AG04450 (cell line): ENCODE measurements around the gene CAMK2G. TPM values are rescaled to one million over a fixed set of nuclear protein-coding genes. Genes with fewer than 3 reads are reported as not detected.
"Not testable (repeated sequence)": the region's sequence is repeated elsewhere in the genome, so short reads cannot be mapped to it uniquely, and the experiment has no call there.

Experiments used
- CTCF ChIA-PET: fragments of 300-600, 350-600 bp; formaldehyde crosslinking; extraction: SDS; loops from one replicate; lab custom pipeline; 2022; ENCODE audit warnings: antibody characterized with exemption, inconsistent platforms; lab: Charles Lee
- POLR2A ChIA-PET: fragments of 350-600 bp; formaldehyde crosslinking; extraction: SDS; loops from one replicate; lab custom pipeline; 2021; ENCODE audit warnings: antibody characterized with exemption, inconsistent platforms; lab: Yijun Ruan, JAX
- DNase-seq: peaks from one replicate; pipeline ENCODE4 v3.0.0-alpha.2; 2011; ENCODE audit warnings: low read depth, low spot score
- H3K27ac ChIP-seq: one replicate; pipeline ENCODE4 v1.5.1; 2012; ENCODE audit warnings: low read depth, low read length, control low read depth
- H3K27me3 ChIP-seq: one replicate; pipeline ENCODE4 v1.6.0; 2012; ENCODE audit warnings: low read length; ENCODE audit not compliant: control insufficient read depth, insufficient read depth
- H3K4me3 ChIP-seq: 2 replicates; pipeline ENCODE4 v1.5.1; 2011; ENCODE audit warnings: mild to moderate bottlenecking, low read depth, low read length, control low read depth
- H3K9me3 ChIP-seq: 2 replicates; pipeline ENCODE4 v1.5.1; 2012; ENCODE audit warnings: low read length; ENCODE audit not compliant: control insufficient read depth, insufficient read depth
- CTCF ChIP-seq: IDR thresholded peaks from 2 replicates; pipeline ENCODE4 v1.5.1; 2011; ENCODE audit warnings: low read depth, low read length, control low read depth, inconsistent platforms
- polyA plus RNA-seq: library from polyadenylated mRNA; depleted of rRNA; stranded (reverse); fragments of >200 nt; gene quantifications from 2 replicates; pipeline ENCODE4 v1.2.3, GENCODE V29; 2011

The CAMK2G gene
- polyA plus RNA-seq, 1 experiment: 22.3 TPM

- H3K27me3 ChIP-seq: no peaks in the 10 kb centered on the region
- ChIA-PET CTCF (no interaction called here), POLR2A (interaction anchor here (0.6 kb wide), 1 partner anchor 10 kb away, joined by 4 read pairs; no protein-coding TSS in a partner anchor)
- H3K4me3 ChIP-seq: no peak overlapping the region
- TF ChIP-seq CTCF: no peak
- no peak overlapping the region for H3K27ac ChIP-seq
- no peaks in the 10 kb centered on the region; the same call in 1 of the 2 replicates for H3K9me3 ChIP-seq
- DNase-seq: no peak
These were observed 77.6 kb downstream of the CAMK2G start for GRCh38 chr10:73796766-73797165.

GRCh38 chr10:73796035-73796434 is 78.3 kb downstream of the CAMK2G start:
- CTCF ChIA-PET, H3K9me3 ChIP-seq, H3K27ac ChIP-seq, H3K27me3 ChIP-seq, DNase-seq, H3K4me3 ChIP-seq: not testable (repeated sequence)
- POLR2A ChIA-PET: interaction anchor here (0.6 to 1.4 kb wide), 3 partner anchors 9 to 15 kb away, joined by 3 to 5 read pairs (median 4); partner anchors contain the start of gene CHCHD1

GRCh38 chr10:73795491-73795890 is 78.9 kb downstream of the CAMK2G start:
- H3K4me3 ChIP-seq, CTCF ChIA-PET, H3K27me3 ChIP-seq, H3K27ac ChIP-seq, H3K9me3 ChIP-seq, DNase-seq: not testable (repeated sequence)
- POLR2A ChIA-PET: interaction anchor here (0.9 to 1.4 kb wide), 2 partner anchors 9 to 14 kb away, joined by 3 to 5 read pairs; partner anchors contain the start of gene CHCHD1

- no peak for TF ChIP-seq CTCF
- Histone ChIP-seq H3K27me3 (no peaks in the 10 kb centered on the region), H3K4me3 (no peak overlapping the region), H3K9me3 (no peaks in the 10 kb centered on the region; the same call in 1 of the 2 replicates), H3K27ac (no peak overlapping the region)
- ChIA-PET POLR2A (no interaction called here), CTCF (no interaction called here)
- DNase-seq: no peak
These were observed 80.9 kb downstream of the CAMK2G start for GRCh38 chr10:73793456-73793855.

- CTCF ChIA-PET: no interaction called here
- H3K27me3 ChIP-seq: no peaks in the 10 kb centered on the region
- POLR2A ChIA-PET: no interaction called here
- no peak for DNase-seq
- no peak overlapping the region for H3K27ac ChIP-seq
- H3K4me3 ChIP-seq: no peak overlapping the region
- no peaks in the 10 kb centered on the region; the same call in 1 of the 2 replicates for H3K9me3 ChIP-seq
- no peak for TF ChIP-seq CTCF
These were observed 82.4 kb downstream of the CAMK2G start for GRCh38 chr10:73791871-73792400.

GRCh38 chr10:73790886-73791625 is 83.3 kb downstream of the CAMK2G start:
- Histone ChIP-seq H3K27me3 (no peaks in the 10 kb centered on the region), H3K4me3 (no peak overlapping the region), H3K9me3 (no peaks in the 10 kb centered on the region; the same call in 1 of the 2 replicates), H3K27ac (no peak overlapping the region)
- ChIA-PET POLR2A (no interaction called here), CTCF (no interaction called here)
- TF ChIP-seq CTCF: no peak
- no peak for DNase-seq
